ENCODE measurements around the gene SH3BP2.

GRCh38 chr4:2823301-2823670, 30.4 kb downstream of the SH3BP2 start:
- TF ChIP-seq SMC3 (conservative IDR thresholded peaks at IDR 0.05; ENCODE audit: poor library complexity) (no peak), EZH2 (IDR thresholded peaks at IDR 0.05; ENCODE audit: borderline replicate concordance, insufficient read depth, low read length, poor library complexity, severe bottlenecking) (no peak), CTCF (IDR thresholded peaks at IDR 0.05; ENCODE audit: poor library complexity, severe bottlenecking) (no peak), RAD21 (conservative IDR thresholded peaks at IDR 0.05) (no peak), POLR2AphosphoS5 (IDR thresholded peaks at IDR 0.05) (no peak), REST (IDR thresholded peaks at IDR 0.05; ENCODE audit: borderline replicate concordance) (no peak), MXI1 (conservative IDR thresholded peaks at IDR 0.05; ENCODE audit: poor library complexity, severe bottlenecking) (no peak)

Measured in neural cell (in vitro differentiated cells).